Measurements from ENCODE around the gene DEUP1.
"Not testable (repeated sequence)": the region's sequence is repeated elsewhere in the genome, so short reads cannot be mapped to it uniquely, and the experiment has no call there.

Gene DEUP1

GRCh38 chr11:93291110-93291509 lies 39.4 kb upstream of the DEUP1 start:
- in situ Hi-C loops (cut with HindIII; ENCODE audit: low sequenced_read_pairs) = no loop called here
- no peak for DNase-seq (ENCODE audit: low read depth)
- H3K4me3 ChIP-seq (ENCODE audit: low read depth, low read length) = no peak overlapping the region
- no peak for TF ChIP-seq CTCF (IDR thresholded peaks at IDR 0.05; ENCODE audit: low read depth, low read length, missing control alignments)

- no peak overlapping the region for H3K4me3 ChIP-seq (ENCODE audit: low read depth, low read length)
- in situ Hi-C loops (cut with HindIII; ENCODE audit: low sequenced_read_pairs) = no loop called here
- no peak for TF ChIP-seq CTCF (IDR thresholded peaks at IDR 0.05; ENCODE audit: low read depth, low read length, missing control alignments)
- no peak for DNase-seq (ENCODE audit: low read depth)
Measured at GRCh38 chr11:93291898-93292297, 38.6 kb upstream of the DEUP1 start.

- no peak overlapping the region for H3K4me3 ChIP-seq (ENCODE audit: low read depth, low read length)
- no peak for TF ChIP-seq CTCF (IDR thresholded peaks at IDR 0.05; ENCODE audit: low read depth, low read length, missing control alignments)
- in situ Hi-C loops (cut with HindIII; ENCODE audit: low sequenced_read_pairs) = no loop called here
- DNase-seq (ENCODE audit: low read depth) = no peak
Measured at GRCh38 chr11:93295921-93296575, 34.5 kb upstream of the DEUP1 start.

- no peak overlapping the region for H3K4me3 ChIP-seq (ENCODE audit: low read depth, low read length)
- in situ Hi-C loops (cut with HindIII; ENCODE audit: low sequenced_read_pairs) = no loop called here
Measured at GRCh38 chr11:93303689-93304088, 26.9 kb upstream of the DEUP1 start.

GRCh38 chr11:93314399-93314798 lies 16.1 kb upstream of the DEUP1 start:
- in situ Hi-C loops (cut with HindIII; ENCODE audit: low sequenced_read_pairs); DNase-seq (ENCODE audit: low read depth); H3K4me3 ChIP-seq (ENCODE audit: low read depth, low read length): not testable (repeated sequence)

More at GRCh38 chr11:93303689-93304088, 26.9 kb upstream of the DEUP1 start:
- TF ChIP-seq CTCF (IDR thresholded peaks at IDR 0.05; ENCODE audit: low read depth, low read length, missing control alignments) = no peak
- no peak for DNase-seq (ENCODE audit: low read depth)

GRCh38 chr11:93319224-93319839 lies 11.2 kb upstream of the DEUP1 start:
- TF ChIP-seq CTCF (IDR thresholded peaks at IDR 0.05; ENCODE audit: low read depth, low read length, missing control alignments) = no peak
- H3K4me3 ChIP-seq (ENCODE audit: low read depth, low read length) = no peak overlapping the region
- in situ Hi-C loops (cut with HindIII; ENCODE audit: low sequenced_read_pairs) = no loop called here
- DNase-seq (ENCODE audit: low read depth) = no peak

GRCh38 chr11:93320230-93320629 lies 10.3 kb upstream of the DEUP1 start:
- in situ Hi-C loops (cut with HindIII; ENCODE audit: low sequenced_read_pairs) = no loop called here
- TF ChIP-seq CTCF (IDR thresholded peaks at IDR 0.05; ENCODE audit: low read depth, low read length, missing control alignments) = no peak
- DNase-seq (ENCODE audit: low read depth) = no peak
- H3K4me3 ChIP-seq (ENCODE audit: low read depth, low read length) = no peak overlapping the region
